DMS53 treated with DMSO at 0.1 percent for 48 hours (cell line): Measurements from ENCODE around the gene RASSF4.

Source experiments
- DNase-seq: peaks from one replicate; lab custom pipeline; 2025; ENCODE audit not compliant: unreplicated experiment; lab: John Stamatoyannopoulos, UW

Gene RASSF4

GRCh38 chr10:44974628-44975430 lies 15.2 kb downstream of the RASSF4 start:
- DNase-seq = peak; percentile 67

GRCh38 chr10:44975431-44976331 lies 16.1 kb downstream of the RASSF4 start:
- DNase-seq = no peak

- DNase-seq = no peak
Measured at GRCh38 chr10:44976352-44977198, 17.0 kb downstream of the RASSF4 start.

- no peak for DNase-seq
Measured at GRCh38 chr10:44977287-44978212, 17.9 kb downstream of the RASSF4 start.

- DNase-seq = no peak
Measured at GRCh38 chr10:44978213-44978569, 18.6 kb downstream of the RASSF4 start.

GRCh38 chr10:44978570-44979280 lies 19.1 kb downstream of the RASSF4 start, which contains the start of gene DEPP1:
DEPP1 (minus strand) TSS chr10:44978809; CDS start chr10:44978030, 779 bp downstream.
- DNase-seq = peak; percentile 89

- no peak for DNase-seq
Measured at GRCh38 chr10:44979281-44980191, 19.9 kb downstream of the RASSF4 start.

- DNase-seq = no peak
Measured at GRCh38 chr10:44980309-44981171, 20.9 kb downstream of the RASSF4 start.

GRCh38 chr10:44981172-44982113 lies 21.8 kb downstream of the RASSF4 start:
- DNase-seq = peak; percentile 30

- no peak for DNase-seq
Measured at GRCh38 chr10:44982114-44982460, 22.5 kb downstream of the RASSF4 start.

GRCh38 chr10:44982496-44982895 lies 22.9 kb downstream of the RASSF4 start:
- no peak for DNase-seq

- DNase-seq = no peak
Measured at GRCh38 chr10:44983066-44983894, 23.7 kb downstream of the RASSF4 start.

GRCh38 chr10:44983895-44984278 lies 24.3 kb downstream of the RASSF4 start:
- no peak for DNase-seq

- DNase-seq = no peak
Measured at GRCh38 chr10:44984671-44985101, 25.1 kb downstream of the RASSF4 start.

- no peak for DNase-seq
Measured at GRCh38 chr10:44985175-44985681, 25.6 kb downstream of the RASSF4 start.
